ENCODE data around the gene DENND2A. TPM values are rescaled to one million over a fixed set of nuclear protein-coding genes. Genes with fewer than 3 reads are reported as not detected.

DENND2A gene
- total RNA-seq, 1 donor from 2014 or later, result 29.8 TPM

DNA sequence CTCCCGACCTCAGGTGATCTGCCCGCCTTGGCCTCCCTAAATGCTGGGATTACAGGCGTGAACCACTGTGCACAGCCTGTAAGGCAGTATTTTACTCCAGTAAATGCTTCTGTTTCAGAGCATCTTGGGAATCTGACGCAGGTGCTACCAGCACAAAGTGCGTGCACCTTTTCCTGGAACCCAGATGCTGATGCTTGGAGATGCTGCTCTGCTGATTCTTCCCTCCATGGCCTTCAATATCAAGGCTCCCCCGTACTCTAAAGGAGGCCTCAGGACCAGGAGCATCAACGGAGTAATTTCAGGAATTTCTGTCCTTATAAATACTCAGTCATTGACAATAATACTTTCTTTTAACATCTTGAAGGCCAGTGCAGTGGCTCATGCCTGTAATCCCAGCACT lies 23.5 kb downstream of the DENND2A start:
- no peaks in the 10 kb centered on the region for H3K9me3 Mint-ChIP-seq
- peak overlapping the region; percentile 35 for H3K27ac Mint-ChIP-seq (ENCODE audit: unreplicated experiment)
- TF ChIP-seq, protein P1, sequence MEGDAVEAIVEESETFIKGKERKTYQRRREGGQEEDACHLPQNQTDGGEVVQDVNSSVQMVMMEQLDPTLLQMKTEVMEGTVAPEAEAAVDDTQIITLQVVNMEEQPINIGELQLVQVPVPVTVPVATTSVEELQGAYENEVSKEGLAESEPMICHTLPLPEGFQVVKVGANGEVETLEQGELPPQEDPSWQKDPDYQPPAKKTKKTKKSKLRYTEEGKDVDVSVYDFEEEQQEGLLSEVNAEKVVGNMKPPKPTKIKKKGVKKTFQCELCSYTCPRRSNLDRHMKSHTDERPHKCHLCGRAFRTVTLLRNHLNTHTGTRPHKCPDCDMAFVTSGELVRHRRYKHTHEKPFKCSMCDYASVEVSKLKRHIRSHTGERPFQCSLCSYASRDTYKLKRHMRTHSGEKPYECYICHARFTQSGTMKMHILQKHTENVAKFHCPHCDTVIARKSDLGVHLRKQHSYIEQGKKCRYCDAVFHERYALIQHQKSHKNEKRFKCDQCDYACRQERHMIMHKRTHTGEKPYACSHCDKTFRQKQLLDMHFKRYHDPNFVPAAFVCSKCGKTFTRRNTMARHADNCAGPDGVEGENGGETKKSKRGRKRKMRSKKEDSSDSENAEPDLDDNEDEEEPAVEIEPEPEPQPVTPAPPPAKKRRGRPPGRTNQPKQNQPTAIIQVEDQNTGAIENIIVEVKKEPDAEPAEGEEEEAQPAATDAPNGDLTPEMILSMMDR (conservative IDR thresholded peaks at IDR 0.05), result no peak
- no peak overlapping the region for H3K4me3 Mint-ChIP-seq
- H3K4me1 Mint-ChIP-seq, result peaks cover 6% of the 10 kb centered on the region
- no peak for DNase-seq (ENCODE audit: low read depth, low spot score)
- H3K36me3 Mint-ChIP-seq (ENCODE audit: low read depth), result no peaks in the 10 kb centered on the region
- H3K27me3 Mint-ChIP-seq (ENCODE audit: low read depth), result no peaks in the 10 kb centered on the region

- Mint-ChIP-seq H3K9me3 (no peaks in the 10 kb centered on the region), H3K4me1 (peaks cover under 1% of the 10 kb centered on the region), H3K27ac (ENCODE audit: unreplicated experiment) (no peak overlapping the region), H3K36me3 (ENCODE audit: low read depth) (no peaks in the 10 kb centered on the region), H3K4me3 (no peak overlapping the region), H3K27me3 (ENCODE audit: low read depth) (no peaks in the 10 kb centered on the region)
- DNase-seq (ENCODE audit: low read depth, low spot score), result no peak
- TF ChIP-seq, protein P1 (conservative IDR thresholded peaks at IDR 0.05), result no peak
These were observed 24.3 kb downstream of the DENND2A start for GRCh38 chr7:140616328-140616727.

GRCh38 chr7:140611641-140612040 lies 29.0 kb downstream of the DENND2A start:
- no peak for DNase-seq (ENCODE audit: low read depth, low spot score)
- H3K27me3 Mint-ChIP-seq (ENCODE audit: low read depth), result no peaks in the 10 kb centered on the region
- H3K27ac Mint-ChIP-seq (ENCODE audit: unreplicated experiment), result no peak overlapping the region
- H3K36me3 Mint-ChIP-seq (ENCODE audit: low read depth), result no peaks in the 10 kb centered on the region
- H3K4me3 Mint-ChIP-seq, result no peak overlapping the region
- no peaks in the 10 kb centered on the region for H3K9me3 Mint-ChIP-seq
- TF ChIP-seq, protein P1 (conservative IDR thresholded peaks at IDR 0.05), result no peak
- H3K4me1 Mint-ChIP-seq, result peaks cover 18% of the 10 kb centered on the region

DNA sequence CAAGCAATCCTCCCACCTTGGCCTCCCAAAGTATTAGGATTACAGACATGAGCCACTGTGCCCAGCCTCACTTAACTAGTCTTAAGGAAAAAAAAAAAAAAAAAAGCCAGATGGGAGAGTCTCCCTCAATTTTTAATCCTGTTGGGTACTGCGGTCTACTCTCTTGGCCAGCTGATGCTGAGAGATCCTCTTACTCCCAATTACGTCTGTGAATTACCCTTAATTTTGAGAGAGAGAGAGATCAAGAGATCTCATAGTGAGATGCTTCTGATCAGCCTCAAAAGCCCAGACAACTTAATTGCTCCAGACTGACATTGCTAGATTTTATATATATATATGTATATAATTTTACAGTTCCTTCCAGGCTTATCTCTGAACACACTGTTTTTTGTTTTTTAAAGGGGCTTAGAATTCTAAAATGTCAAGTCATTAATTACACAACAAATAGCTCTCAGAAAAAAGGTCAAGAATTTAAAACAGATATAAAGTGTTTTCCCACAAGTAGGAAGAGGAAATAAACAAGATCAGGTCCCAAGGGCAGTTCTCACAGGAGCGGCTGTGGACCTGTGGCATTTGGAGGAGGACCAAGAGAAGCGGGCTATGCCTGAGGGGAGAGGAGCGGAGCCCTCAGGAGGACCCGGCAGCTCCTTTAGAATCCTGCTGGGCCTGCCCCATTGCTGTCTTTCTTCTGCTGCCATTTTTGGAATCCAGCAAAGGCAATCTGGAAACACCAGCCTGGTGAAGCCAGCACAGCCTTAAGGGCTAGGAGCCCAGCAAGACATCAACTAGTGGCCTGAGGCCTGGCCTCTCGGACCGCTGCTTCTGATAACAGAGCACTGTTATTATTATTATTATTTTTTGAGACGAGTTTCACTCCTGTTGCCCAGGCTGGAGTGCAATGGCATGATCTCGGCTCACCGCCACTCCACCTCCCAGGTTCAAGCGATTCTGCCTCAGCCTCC lies 30.1 kb downstream of the DENND2A start:
- H3K4me3 Mint-ChIP-seq, result no peak overlapping the region
- no peak for DNase-seq (ENCODE audit: low read depth, low spot score)
- no peak overlapping the region for H3K27ac Mint-ChIP-seq (ENCODE audit: unreplicated experiment)
- TF ChIP-seq, protein P1 (conservative IDR thresholded peaks at IDR 0.05), result no peak
- no peaks in the 10 kb centered on the region for H3K27me3 Mint-ChIP-seq (ENCODE audit: low read depth)
- H3K4me1 Mint-ChIP-seq, result peaks cover 18% of the 10 kb centered on the region
- no peaks in the 10 kb centered on the region for H3K36me3 Mint-ChIP-seq (ENCODE audit: low read depth)
- no peaks in the 10 kb centered on the region for H3K9me3 Mint-ChIP-seq

GRCh38 chr7:140609646-140610045 lies 31.0 kb downstream of the DENND2A start:
- Mint-ChIP-seq H3K9me3 (no peaks in the 10 kb centered on the region), H3K4me3 (no peak overlapping the region), H3K27ac (ENCODE audit: unreplicated experiment) (no peak overlapping the region), H3K4me1 (peaks cover 23% of the 10 kb centered on the region), H3K36me3 (ENCODE audit: low read depth) (no peaks in the 10 kb centered on the region), H3K27me3 (ENCODE audit: low read depth) (no peaks in the 10 kb centered on the region)
- no peak for DNase-seq (ENCODE audit: low read depth, low spot score)
- TF ChIP-seq, protein P1 (conservative IDR thresholded peaks at IDR 0.05), result no peak
